Right cardiac atrium (tissue), 5 donors: Measurements from ENCODE around the gene DICER1. TPM values are rescaled to one million over a fixed set of nuclear protein-coding genes. Genes with fewer than 3 reads are reported as not detected.

Experiments
- ATAC-seq, 2 donors: fragments of 200-7000 bp; cut with Tn5 transposase; one replicate each; pipeline versions ENCODE4 v1.8.0 to v1.9.1; 2020; ENCODE audit warnings: moderate library complexity in 2 of 2, mild to moderate bottlenecking in 1 of 2
- DNase-seq, 3 donors: peaks; one replicate each; pipeline ENCODE4 v3.0.0-alpha.2; 2020
- H3K27ac ChIP-seq: one replicate; pipeline ENCODE4 v1.5.1; 2013; ENCODE audit warnings: mild to moderate bottlenecking, low read length, control low read depth, moderate library complexity
- H3K27me3 ChIP-seq: one replicate; pipeline ENCODE4 v1.6.1; 2013; ENCODE audit not compliant: control insufficient read depth, insufficient read depth
- H3K4me1 ChIP-seq: one replicate; pipeline ENCODE4 v1.6.1; 2013; ENCODE audit warnings: low read length; ENCODE audit not compliant: control insufficient read depth, insufficient read depth
- H3K4me3 ChIP-seq: one replicate; pipeline ENCODE4 v1.5.1; 2013; ENCODE audit warnings: low read length, control low read depth
- H3K9me3 ChIP-seq: one replicate; pipeline ENCODE4 v1.6.1; 2013; ENCODE audit warnings: low read length; ENCODE audit not compliant: control insufficient read depth
- WGBS: extraction: QIAGEN DNeasy Blood & Tissue Kit; methylation state at CpG from one replicate; pipeline ENCODE4 v1.1.7; 2013; 5-methylcytosine and 5-hydroxymethylcytosine counted together
- intact Hi-C, 4 donors: fragments of 100-400 bp; cut with DNase I; formaldehyde crosslinking; loops; one replicate each; pipeline versions ENCODE4 v1.11.0 to v1.14.0; 2022 to 2023
- polyA plus RNA-seq: library from polyadenylated mRNA; stranded (reverse); fragments of 200-250 nt; gene quantifications from one replicate; pipeline ENCODE4 v1.2.3, GENCODE V29; 2013
- total RNA-seq, 4 donors: library from RNA; stranded (reverse); fragmentation: NEBNext Ultra II Directional; extraction: Animal tissue kit (Norgen Biotek cat#: 25700); gene quantifications; one replicate each; pipeline ENCODE4 v1.2.1, GENCODE V29; 2021
- donor health status: healthy with polysubstance abuse.
- donor health status: DM: no; HTN: yes; CAD: no.
- donor health status: DM: no; HTN: no; CAD: no.
- donor health status: DM: no; HTN: yes; CAD: no; lungs with severe emphysema.
- donor health status: DM: yes; HTN: yes; CAD: no.

Gene DICER1
- total and polyA plus RNA-seq, 5 donors = 6.8 to 30.4 (median 24.5) TPM

- WGBS = 57% methylated on average over 13 of the region's 13 CpGs
- no peak for ATAC-seq
- no peaks in the 10 kb centered on the region for H3K4me1 ChIP-seq
- intact Hi-C loops = no loop called here
- no peaks in the 10 kb centered on the region for H3K27me3 ChIP-seq
- no peak overlapping the region for H3K27ac ChIP-seq
- DNase-seq = no peak
- H3K4me3 ChIP-seq = no peak overlapping the region
- no peaks in the 10 kb centered on the region for H3K9me3 ChIP-seq
Measured at GRCh38 chr14:95045106-95045701, 112.1 kb downstream of the DICER1 start.

- Histone ChIP-seq H3K4me3 (no peak overlapping the region), H3K27ac (no peak overlapping the region), H3K27me3 (no peaks in the 10 kb centered on the region), H3K4me1 (no peaks in the 10 kb centered on the region), H3K9me3 (no peaks in the 10 kb centered on the region)
- WGBS = 72% methylated on average over 17 of the region's 17 CpGs
- DNase-seq (no peak), ATAC-seq (no peak)
- intact Hi-C loops = no loop called here
Measured at GRCh38 chr14:95044463-95045105, 112.7 kb downstream of the DICER1 start.

- Histone ChIP-seq H3K9me3 (no peaks in the 10 kb centered on the region), H3K4me3 (no peak overlapping the region), H3K27ac (no peak overlapping the region), H3K27me3 (no peaks in the 10 kb centered on the region), H3K4me1 (no peaks in the 10 kb centered on the region)
- intact Hi-C loops = no loop called here
- no peak for DNase-seq
- no peak for ATAC-seq
- WGBS = 80% methylated on average over 17 of the region's 17 CpGs
Measured at GRCh38 chr14:95043732-95044462, 113.4 kb downstream of the DICER1 start.

- Histone ChIP-seq H3K27ac (no peak overlapping the region), H3K4me1 (no peaks in the 10 kb centered on the region), H3K9me3 (no peaks in the 10 kb centered on the region), H3K27me3 (no peaks in the 10 kb centered on the region), H3K4me3 (no peak overlapping the region)
- intact Hi-C loops = no loop called here
- DNase-seq (no peak), ATAC-seq (no peak)
- 89% methylated on average over 6 of the region's 6 CpGs for WGBS
Measured at GRCh38 chr14:95043314-95043713, 114.0 kb downstream of the DICER1 start.

GRCh38 chr14:95041477-95042020, 115.8 kb downstream of the DICER1 start:
- intact Hi-C loops = no loop called here
- WGBS = 86% methylated on average over 5 of the region's 5 CpGs
- no peak overlapping the region for H3K27ac ChIP-seq
- no peak overlapping the region for H3K4me3 ChIP-seq
- DNase-seq = no peak
- ATAC-seq = no peak
- no peaks in the 10 kb centered on the region for H3K9me3 ChIP-seq
- H3K27me3 ChIP-seq = no peaks in the 10 kb centered on the region
- H3K4me1 ChIP-seq = no peaks in the 10 kb centered on the region

- Histone ChIP-seq H3K4me1 (no peaks in the 10 kb centered on the region), H3K27ac (no peak overlapping the region), H3K27me3 (no peaks in the 10 kb centered on the region), H3K9me3 (no peaks in the 10 kb centered on the region), H3K4me3 (no peak overlapping the region)
- intact Hi-C loops = no loop called here
- no peak for DNase-seq
- 73% methylated on average over 9 of the region's 9 CpGs for WGBS
- ATAC-seq = no peak
Measured at GRCh38 chr14:95040708-95041476, 116.4 kb downstream of the DICER1 start.

GRCh38 chr14:95039993-95040348, 117.4 kb downstream of the DICER1 start:
- DNase-seq (no peak), ATAC-seq (no peak)
- Histone ChIP-seq H3K4me1 (no peaks in the 10 kb centered on the region), H3K27me3 (no peaks in the 10 kb centered on the region), H3K9me3 (no peaks in the 10 kb centered on the region), H3K27ac (no peak overlapping the region), H3K4me3 (no peak overlapping the region)
- 80% methylated on average over 4 of the region's 4 CpGs for WGBS
- intact Hi-C loops = no loop called here

GRCh38 chr14:95039259-95039992, 117.9 kb downstream of the DICER1 start:
- intact Hi-C loops = no loop called here
- no peak for DNase-seq
- ATAC-seq = no peak
- H3K27ac ChIP-seq = no peak overlapping the region
- no peaks in the 10 kb centered on the region for H3K9me3 ChIP-seq
- H3K27me3 ChIP-seq = no peaks in the 10 kb centered on the region
- 79% methylated on average over 17 of the region's 17 CpGs for WGBS
- H3K4me1 ChIP-seq = no peaks in the 10 kb centered on the region
- H3K4me3 ChIP-seq = no peak overlapping the region

- H3K4me1 ChIP-seq = no peaks in the 10 kb centered on the region
- no peak for ATAC-seq
- H3K27me3 ChIP-seq = no peaks in the 10 kb centered on the region
- no peaks in the 10 kb centered on the region for H3K9me3 ChIP-seq
- DNase-seq = no peak
- intact Hi-C loops = no loop called here
- no peak overlapping the region for H3K4me3 ChIP-seq
- no peak overlapping the region for H3K27ac ChIP-seq
- WGBS = 79% methylated on average over 9 of the region's 9 CpGs
Measured at GRCh38 chr14:95038521-95039250, 118.6 kb downstream of the DICER1 start.

- no peak overlapping the region for H3K4me3 ChIP-seq
- no peak overlapping the region for H3K27ac ChIP-seq
- no peaks in the 10 kb centered on the region for H3K4me1 ChIP-seq
- no peaks in the 10 kb centered on the region for H3K27me3 ChIP-seq
- DNase-seq (no peak), ATAC-seq (peak in 1 of 2 donors; percentile 73)
- no peaks in the 10 kb centered on the region for H3K9me3 ChIP-seq
- 96% methylated on average over 2 of the region's 2 CpGs for WGBS
- intact Hi-C loops = no loop called here
Measured at GRCh38 chr14:95037273-95037672, 120.1 kb downstream of the DICER1 start.
